ENCODE results near the gene EFHD2.

The EFHD2 gene

DNA sequence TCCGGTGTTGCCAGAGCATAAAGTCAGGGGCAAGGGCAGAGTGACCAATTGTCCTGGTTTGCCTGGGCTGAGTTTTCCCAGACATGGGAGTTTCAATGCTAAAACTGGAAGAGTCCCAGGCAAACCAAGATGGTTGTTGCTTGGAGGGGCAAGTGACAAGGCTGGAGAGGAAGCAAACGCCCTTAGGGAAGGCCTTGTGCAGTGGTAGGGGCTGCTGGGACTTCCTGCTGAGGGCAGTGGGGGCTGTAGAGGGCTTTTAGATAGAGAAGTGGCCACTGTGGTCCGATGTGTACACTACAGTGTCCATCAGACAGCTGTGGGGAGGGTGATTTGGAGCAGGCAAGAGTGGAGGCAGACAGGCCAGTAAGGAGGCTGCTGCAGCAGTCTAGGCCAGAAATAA lies 39.9 kb downstream of the EFHD2 start:
- TF ChIP-seq, protein P1, sequence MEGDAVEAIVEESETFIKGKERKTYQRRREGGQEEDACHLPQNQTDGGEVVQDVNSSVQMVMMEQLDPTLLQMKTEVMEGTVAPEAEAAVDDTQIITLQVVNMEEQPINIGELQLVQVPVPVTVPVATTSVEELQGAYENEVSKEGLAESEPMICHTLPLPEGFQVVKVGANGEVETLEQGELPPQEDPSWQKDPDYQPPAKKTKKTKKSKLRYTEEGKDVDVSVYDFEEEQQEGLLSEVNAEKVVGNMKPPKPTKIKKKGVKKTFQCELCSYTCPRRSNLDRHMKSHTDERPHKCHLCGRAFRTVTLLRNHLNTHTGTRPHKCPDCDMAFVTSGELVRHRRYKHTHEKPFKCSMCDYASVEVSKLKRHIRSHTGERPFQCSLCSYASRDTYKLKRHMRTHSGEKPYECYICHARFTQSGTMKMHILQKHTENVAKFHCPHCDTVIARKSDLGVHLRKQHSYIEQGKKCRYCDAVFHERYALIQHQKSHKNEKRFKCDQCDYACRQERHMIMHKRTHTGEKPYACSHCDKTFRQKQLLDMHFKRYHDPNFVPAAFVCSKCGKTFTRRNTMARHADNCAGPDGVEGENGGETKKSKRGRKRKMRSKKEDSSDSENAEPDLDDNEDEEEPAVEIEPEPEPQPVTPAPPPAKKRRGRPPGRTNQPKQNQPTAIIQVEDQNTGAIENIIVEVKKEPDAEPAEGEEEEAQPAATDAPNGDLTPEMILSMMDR (IDR thresholded peaks at IDR 0.05): no peak
- Histone ChIP-seq H3K4me3 (no peak overlapping the region), H3K9me3 (no peaks in the 10 kb centered on the region), H3K36me3 (no peaks in the 10 kb centered on the region), H3K27me3 (peaks cover 0 to 25% of the 10 kb centered on the region in 2 donors), H3K27ac (no peak overlapping the region), H3K4me1 (no peaks in the 10 kb centered on the region)
- no peak for DNase-seq
- intact Hi-C loops (cut with DNase I; ENCODE audit: low total_unique reads): no loop called here

GRCh38 chr1:15451014-15451722 lies 41.5 kb downstream of the EFHD2 start:
- H3K27me3 ChIP-seq: peaks cover 0 to 21% of the 10 kb centered on the region in 2 donors
- intact Hi-C loops (cut with DNase I; ENCODE audit: low total_unique reads): no loop called here
- H3K9me3 ChIP-seq: no peaks in the 10 kb centered on the region
- no peaks in the 10 kb centered on the region for H3K36me3 ChIP-seq
- H3K4me3 ChIP-seq: no peak overlapping the region
- DNase-seq: no peak
- H3K4me1 ChIP-seq: no peaks in the 10 kb centered on the region
- TF ChIP-seq, protein P1 (IDR thresholded peaks at IDR 0.05): no peak
- no peak overlapping the region for H3K27ac ChIP-seq

DNA sequence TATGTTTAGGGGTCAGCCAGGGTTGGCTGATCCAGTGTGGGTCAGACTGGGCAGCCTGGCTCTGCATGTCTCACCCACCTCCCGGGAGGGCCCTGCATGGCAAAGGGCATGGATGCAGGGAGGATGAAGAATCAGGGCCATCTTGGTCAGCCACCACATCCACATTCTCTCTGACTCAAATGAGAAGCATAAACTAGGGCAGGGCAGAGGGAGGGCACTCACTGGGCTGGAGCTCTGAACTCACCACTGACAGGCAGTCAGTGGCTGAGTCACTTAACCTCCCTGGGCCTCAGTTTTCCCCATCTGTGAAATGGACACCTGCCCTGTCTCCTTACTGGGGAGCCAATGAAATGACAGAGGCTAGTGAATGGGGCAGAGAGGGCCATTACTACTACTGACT lies 42.5 kb downstream of the EFHD2 start:
- Histone ChIP-seq H3K9me3 (no peaks in the 10 kb centered on the region), H3K4me1 (no peaks in the 10 kb centered on the region), H3K4me3 (no peak overlapping the region), H3K27ac (no peak overlapping the region), H3K36me3 (no peaks in the 10 kb centered on the region), H3K27me3 (peaks cover 0 to 10% of the 10 kb centered on the region in 2 donors)
- intact Hi-C loops (cut with DNase I; ENCODE audit: low total_unique reads): no loop called here
- no peak for DNase-seq
- TF ChIP-seq, protein P1 (IDR thresholded peaks at IDR 0.05): no peak

GRCh38 chr1:15452866-15453571 lies 43.3 kb downstream of the EFHD2 start:
- Histone ChIP-seq H3K36me3 (no peaks in the 10 kb centered on the region), H3K4me1 (no peaks in the 10 kb centered on the region), H3K4me3 (no peak overlapping the region), H3K27ac (no peak overlapping the region), H3K9me3 (no peaks in the 10 kb centered on the region), H3K27me3 (peaks cover 0 to 4% of the 10 kb centered on the region in 2 donors)
- intact Hi-C loops (cut with DNase I; ENCODE audit: low total_unique reads): no loop called here
- TF ChIP-seq, protein P1 (IDR thresholded peaks at IDR 0.05): no peak
- DNase-seq: no peak

DNA sequence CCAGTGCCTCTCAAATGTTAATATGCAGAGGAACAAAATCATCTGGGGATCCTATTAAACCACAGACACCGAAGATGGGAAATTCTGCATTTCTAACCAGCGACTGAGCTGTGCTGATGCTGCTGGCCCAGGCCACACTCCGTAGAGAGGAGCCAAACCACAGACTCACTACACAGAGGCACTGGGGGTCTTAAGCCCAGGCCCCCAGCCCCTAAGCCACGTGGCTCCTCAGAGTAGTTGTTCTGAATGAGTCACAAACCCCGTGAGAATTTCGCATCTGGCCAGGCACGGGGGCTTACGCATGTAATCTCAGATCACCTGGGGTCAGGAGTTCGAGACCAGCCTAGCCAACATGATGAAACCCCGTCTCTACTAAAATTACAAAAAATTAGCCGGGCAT lies 44.0 kb downstream of the EFHD2 start:
- Histone ChIP-seq H3K4me3 (no peak overlapping the region), H3K36me3 (no peaks in the 10 kb centered on the region), H3K4me1 (no peaks in the 10 kb centered on the region), H3K27ac (no peak overlapping the region), H3K27me3 (peaks cover 0 to 4% of the 10 kb centered on the region in 2 donors), H3K9me3 (no peaks in the 10 kb centered on the region)
- intact Hi-C loops (cut with DNase I; ENCODE audit: low total_unique reads): no loop called here
- TF ChIP-seq, protein P1 (IDR thresholded peaks at IDR 0.05): no peak
- DNase-seq: no peak

Measured in tibial artery (tissue), 4 donors.